AG04449 (cell line): ENCODE measurements around the gene MED13L.

Source experiments
- CTCF ChIA-PET: fragments of 350-600 bp; formaldehyde crosslinking; extraction: SDS; loops from one replicate; lab custom pipeline; 2021; ENCODE audit warnings: antibody characterized with exemption; lab: Yijun Ruan, JAX
- POLR2A ChIA-PET: fragments of 400-600, 350-600 bp; formaldehyde crosslinking; extraction: SDS; loops from one replicate; lab custom pipeline; 2020; ENCODE audit warnings: antibody characterized with exemption, inconsistent platforms; lab: Yijun Ruan, JAX
- DNase-seq: peaks from one replicate; pipeline ENCODE4 v3.0.0-alpha.2; 2010; ENCODE audit warnings: low read depth, low spot score
- H3K4me3 ChIP-seq: 2 replicates; pipeline ENCODE4 v1.5.1; 2011; ENCODE audit warnings: low read depth, mild to moderate bottlenecking, control low read depth, low read length
- TF ChIP-seq, protein P1 (sequence below): IDR thresholded peaks from one replicate; pipeline ENCODE4 v1.5.1; 2011; ENCODE audit warnings: mild to moderate bottlenecking, moderate library complexity, low read length, control low read depth, inconsistent platforms; ENCODE audit not compliant: insufficient read depth; ENCODE audit errors: missing control alignments

MED13L gene

DNA sequence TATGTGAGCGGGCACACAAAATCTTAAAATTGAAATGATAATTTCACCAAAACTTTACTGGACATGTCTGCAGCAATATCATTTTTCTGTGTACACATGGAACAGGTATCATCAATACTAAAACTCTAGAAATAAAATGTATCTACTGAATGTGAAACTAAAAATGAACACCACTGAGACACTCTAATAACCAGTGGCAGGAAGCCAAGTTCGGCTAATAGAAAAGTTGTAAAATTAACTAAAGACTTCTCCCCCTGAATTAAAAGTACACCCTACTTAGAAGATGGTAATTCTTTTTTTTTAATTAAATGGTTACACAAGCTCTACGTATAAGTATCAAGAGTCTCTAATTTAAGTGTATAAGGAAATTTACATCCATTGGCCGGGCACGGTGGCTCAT lies 227.2 kb downstream of the MED13L start:
- no peak for DNase-seq
- TF ChIP-seq, protein P1, sequence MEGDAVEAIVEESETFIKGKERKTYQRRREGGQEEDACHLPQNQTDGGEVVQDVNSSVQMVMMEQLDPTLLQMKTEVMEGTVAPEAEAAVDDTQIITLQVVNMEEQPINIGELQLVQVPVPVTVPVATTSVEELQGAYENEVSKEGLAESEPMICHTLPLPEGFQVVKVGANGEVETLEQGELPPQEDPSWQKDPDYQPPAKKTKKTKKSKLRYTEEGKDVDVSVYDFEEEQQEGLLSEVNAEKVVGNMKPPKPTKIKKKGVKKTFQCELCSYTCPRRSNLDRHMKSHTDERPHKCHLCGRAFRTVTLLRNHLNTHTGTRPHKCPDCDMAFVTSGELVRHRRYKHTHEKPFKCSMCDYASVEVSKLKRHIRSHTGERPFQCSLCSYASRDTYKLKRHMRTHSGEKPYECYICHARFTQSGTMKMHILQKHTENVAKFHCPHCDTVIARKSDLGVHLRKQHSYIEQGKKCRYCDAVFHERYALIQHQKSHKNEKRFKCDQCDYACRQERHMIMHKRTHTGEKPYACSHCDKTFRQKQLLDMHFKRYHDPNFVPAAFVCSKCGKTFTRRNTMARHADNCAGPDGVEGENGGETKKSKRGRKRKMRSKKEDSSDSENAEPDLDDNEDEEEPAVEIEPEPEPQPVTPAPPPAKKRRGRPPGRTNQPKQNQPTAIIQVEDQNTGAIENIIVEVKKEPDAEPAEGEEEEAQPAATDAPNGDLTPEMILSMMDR: no peak
- ChIA-PET CTCF (no interaction called here), POLR2A (no interaction called here)
- H3K4me3 ChIP-seq: no peak overlapping the region

DNA sequence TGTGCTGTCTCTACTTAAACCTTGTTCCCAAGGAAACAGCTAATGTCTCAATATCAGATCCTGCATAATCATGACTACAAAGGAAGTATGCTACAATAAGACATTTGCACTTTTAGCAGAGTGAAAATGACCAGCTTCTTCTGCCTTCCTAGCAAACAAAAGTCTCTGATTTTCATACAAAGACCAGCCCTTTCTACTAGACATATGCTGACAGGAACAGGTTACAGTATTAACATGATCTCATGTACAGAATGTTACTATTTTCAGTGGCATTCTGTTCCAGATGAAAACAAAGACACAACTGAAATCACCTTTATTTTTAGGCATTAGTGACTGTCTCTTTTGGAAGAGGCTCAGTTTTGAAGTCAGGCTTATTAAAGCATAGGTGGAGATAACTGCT lies 228.6 kb downstream of the MED13L start:
- POLR2A ChIA-PET: no interaction called here

DNA sequence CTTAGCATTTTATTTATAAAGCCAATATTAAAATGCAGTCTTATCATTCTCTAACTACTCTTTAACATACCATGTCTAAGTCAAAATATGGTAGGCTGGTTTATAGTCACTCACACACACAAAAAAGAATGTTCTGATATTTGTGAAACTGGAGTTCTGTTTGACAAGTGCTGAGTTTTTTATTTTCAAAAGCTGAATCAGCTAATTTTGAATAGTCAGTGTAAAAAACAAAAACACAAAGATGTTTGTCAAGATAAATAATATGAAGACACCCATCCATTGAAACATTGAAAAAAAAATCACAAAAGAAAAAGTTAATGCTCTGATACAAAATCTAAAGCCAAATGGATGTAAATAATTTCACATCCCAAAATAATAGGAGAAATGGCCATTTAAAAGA lies 231.5 kb downstream of the MED13L start:
- ChIA-PET CTCF (no interaction called here), POLR2A (no interaction called here)
- no peak overlapping the region for H3K4me3 ChIP-seq
- TF ChIP-seq, protein P1: no peak
- no peak for DNase-seq

More for the DNA sequence above, 228.6 kb downstream of the MED13L start:
- no peak overlapping the region for H3K4me3 ChIP-seq
- TF ChIP-seq, protein P1: no peak
- CTCF ChIA-PET: no interaction called here
- DNase-seq: no peak

DNA sequence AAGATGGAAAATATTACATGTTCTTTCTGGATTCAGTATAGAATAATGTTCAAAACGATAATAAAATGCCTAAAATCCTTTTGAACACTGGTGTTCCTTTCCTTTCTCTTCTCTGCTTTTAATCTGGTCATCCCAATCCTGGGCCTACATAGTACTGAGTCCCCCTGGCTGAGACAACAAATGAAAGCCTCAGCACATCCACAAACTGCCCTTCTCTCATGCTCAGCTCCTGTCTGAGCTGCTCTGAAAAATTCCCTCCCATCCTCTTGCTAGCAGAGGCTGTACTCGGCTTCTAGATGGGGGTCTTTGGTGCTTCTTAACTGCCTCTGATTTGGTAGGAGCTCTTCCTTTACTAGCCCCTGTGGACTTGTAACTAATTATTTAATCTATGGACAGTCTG lies 232.3 kb downstream of the MED13L start:
- no peak for DNase-seq
- TF ChIP-seq, protein P1: no peak
- ChIA-PET POLR2A (no interaction called here), CTCF (interaction anchor here (0.5 to 3.0 kb wide), 4 partner anchors 16 to 1383 kb away, joined by 3 to 13 read pairs (median 4); no protein-coding TSS in a partner anchor)
- no peak overlapping the region for H3K4me3 ChIP-seq

DNA sequence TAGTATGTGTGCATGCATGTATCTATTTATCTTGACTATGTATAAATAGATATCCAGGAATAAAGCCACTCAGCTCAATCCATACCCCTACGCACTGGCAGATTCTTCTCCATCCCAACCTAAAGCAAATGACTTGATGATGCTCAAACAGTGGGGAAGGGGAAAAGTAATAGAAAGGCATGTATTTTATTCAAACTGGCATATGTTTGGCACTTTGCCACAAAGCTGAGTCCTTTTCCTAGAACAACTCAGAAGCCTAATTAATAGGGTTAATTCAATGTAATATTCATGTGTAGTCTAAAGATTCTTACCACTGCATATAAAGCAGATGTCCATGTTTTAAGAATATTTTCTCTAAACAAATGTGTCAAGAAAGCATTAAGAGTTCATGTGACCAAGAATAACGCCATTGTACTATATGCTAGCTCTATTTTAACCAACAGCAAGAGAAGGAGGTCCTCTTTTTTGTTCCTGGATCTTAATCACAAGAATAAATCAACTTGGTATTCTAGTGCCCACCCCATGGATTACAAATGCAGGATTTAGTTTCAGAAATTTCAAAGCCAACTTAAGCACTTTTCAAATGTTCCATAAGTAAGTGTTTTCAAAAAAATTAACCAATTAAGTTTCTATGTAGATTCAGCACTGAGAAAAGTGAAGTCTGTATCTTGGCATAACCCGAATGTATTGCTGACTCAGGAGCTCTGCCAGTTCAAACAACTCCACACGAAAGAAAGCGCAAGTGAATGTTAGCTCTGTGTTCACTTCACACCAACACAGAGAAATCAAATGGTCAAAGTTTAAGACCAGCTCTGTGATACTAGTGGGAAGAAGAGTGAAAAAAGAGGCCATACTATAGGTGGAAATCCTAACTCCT lies 233.6 kb downstream of the MED13L start:
- TF ChIP-seq, protein P1: no peak
- CTCF ChIA-PET: interaction anchor here (0.7 to 3.0 kb wide), 7 partner anchors 11 to 46 kb away, joined by 3 to 13 read pairs (median 3); no protein-coding TSS in a partner anchor
- POLR2A ChIA-PET: no interaction called here
- H3K4me3 ChIP-seq: no peak overlapping the region
- no peak for DNase-seq

DNA sequence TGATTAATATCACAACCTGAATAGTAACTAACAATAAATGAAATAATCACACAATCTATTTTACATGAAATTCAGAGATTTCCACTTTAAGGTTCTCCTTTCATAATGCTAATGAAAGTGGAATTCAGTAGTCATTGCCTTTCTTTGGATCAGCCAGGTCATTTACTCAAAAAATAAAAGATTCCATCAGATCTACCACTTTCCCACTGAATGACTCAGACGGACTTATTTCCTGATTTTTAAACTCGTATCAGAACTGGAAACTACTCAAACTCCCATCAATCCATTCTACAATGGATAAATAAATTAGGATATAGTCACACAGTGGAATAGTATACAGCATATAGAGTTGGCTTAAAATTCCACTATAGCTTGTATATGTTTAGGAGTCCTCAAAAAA lies 237.1 kb downstream of the MED13L start:
- H3K4me3 ChIP-seq: no peak overlapping the region
- TF ChIP-seq, protein P1: no peak
- POLR2A ChIA-PET: no interaction called here
- no peak for DNase-seq
- CTCF ChIA-PET: no interaction called here
